HG03025 (cell line): Measurements from ENCODE around the gene SORBS2.
A peak's percentile ranks its signal among the peaks of the same experiment; 100 is the strongest.
"Not testable (repeated sequence)": the region's sequence is repeated elsewhere in the genome, so short reads cannot be mapped to it uniquely, and the experiment has no call there.

Source experiments
- ATAC-seq: cut with Tn5 transposase; IDR thresholded peaks from one replicate; pipeline ENCODE4 v1.9.1; 2021; ENCODE audit warnings: mild to moderate bottlenecking, moderate library complexity; ENCODE audit not compliant: unreplicated experiment, low FRiP score

Gene SORBS2

GRCh38 chr4:185811509-185812364 is at the start of gene SORBS2:
TSS of gene SORBS2 (minus strand) at chr4:185812194. CDS start at chr4:185690571, 121,623 bp downstream.
- ATAC-seq, result peak; percentile 96

DNA sequence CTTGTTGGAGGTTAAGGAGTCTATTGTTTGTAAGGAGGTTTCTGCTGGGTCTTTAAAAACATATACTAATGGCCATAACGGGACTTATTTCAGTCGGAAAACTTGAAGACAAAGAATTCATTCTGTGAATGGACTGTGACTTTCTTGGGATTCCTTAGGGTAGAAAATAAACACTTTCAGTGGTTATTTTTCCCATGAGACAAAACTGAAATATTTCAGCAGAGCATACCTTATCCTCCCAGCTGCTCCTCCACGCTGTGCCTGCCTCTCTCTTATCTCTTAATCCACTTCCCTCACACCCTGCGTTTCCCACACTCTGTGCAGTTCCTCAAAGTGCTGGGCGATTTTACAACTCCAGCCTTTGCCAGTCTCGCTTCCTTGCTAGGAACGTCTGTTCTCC is 47.1 kb upstream of the SORBS2 start:
- ATAC-seq, result no peak

GRCh38 chr4:185857561-185857960 is 45.6 kb upstream of the SORBS2 start:
- not testable (repeated sequence) for ATAC-seq

- no peak for ATAC-seq
Measured at GRCh38 chr4:185853841-185854240, 41.8 kb upstream of the SORBS2 start.

DNA sequence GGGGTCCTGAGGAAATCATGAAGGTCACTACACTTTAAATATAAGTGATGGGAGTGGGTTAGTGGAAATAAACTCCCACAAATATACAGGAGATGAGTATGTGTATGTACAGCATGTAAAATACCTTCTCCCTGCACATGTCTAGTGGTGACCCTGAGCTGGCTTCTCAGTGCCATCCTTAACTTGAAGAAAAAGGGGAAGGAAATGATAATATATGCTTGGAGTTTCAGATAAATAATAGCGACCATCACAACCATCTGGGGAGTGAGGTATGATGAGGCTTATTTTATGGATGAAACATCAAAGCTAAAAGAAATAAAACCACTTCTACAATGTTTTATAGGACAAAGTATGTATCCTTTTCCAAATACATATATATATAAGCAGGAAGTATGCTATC is 41.0 kb upstream of the SORBS2 start:
- no peak for ATAC-seq

DNA sequence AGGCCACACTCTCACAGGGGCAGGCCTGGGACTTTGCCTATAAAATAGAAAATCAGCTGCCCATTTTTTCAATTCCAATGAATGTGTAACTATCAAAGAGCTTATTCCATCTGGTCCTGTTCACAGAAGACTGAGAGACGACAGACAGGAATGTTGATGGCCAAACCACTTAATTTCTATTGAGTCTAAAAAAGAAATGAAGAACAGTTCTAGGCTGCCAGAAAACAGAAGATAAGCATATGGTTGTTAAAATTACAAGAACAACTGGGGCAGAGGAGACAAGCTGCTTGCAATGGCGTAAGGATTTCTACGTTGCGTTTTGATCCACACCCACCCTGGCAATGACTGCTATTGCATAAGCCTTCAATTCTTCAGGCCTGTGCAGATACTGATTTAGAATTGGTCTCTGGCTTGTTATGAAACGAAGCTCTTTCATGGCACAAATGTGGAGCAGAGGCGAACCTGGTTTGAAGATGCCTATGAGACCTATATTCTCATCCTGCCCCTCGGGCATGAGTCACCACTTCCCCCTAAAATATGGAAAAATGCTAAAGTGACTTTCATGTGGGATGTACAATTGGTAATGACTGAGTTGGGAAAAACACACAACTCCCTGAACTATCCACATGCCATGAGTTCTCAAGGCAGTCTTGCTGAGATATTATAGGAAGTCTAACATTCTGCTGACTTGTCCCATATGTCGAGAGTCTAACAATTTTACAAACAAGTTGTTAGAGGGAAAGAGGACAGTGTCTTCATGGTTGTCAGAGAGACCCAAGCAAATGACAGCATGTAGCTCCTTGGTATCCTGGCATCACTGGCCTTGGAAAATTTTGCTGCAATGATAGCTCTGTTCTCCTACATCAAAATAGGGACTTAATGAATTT is 37.9 kb upstream of the SORBS2 start:
- no peak for ATAC-seq

- no peak for ATAC-seq
Measured at GRCh38 chr4:185847352-185848097, 35.5 kb upstream of the SORBS2 start.

- ATAC-seq, result no peak
Measured at GRCh38 chr4:185846505-185847150, 34.6 kb upstream of the SORBS2 start.

DNA sequence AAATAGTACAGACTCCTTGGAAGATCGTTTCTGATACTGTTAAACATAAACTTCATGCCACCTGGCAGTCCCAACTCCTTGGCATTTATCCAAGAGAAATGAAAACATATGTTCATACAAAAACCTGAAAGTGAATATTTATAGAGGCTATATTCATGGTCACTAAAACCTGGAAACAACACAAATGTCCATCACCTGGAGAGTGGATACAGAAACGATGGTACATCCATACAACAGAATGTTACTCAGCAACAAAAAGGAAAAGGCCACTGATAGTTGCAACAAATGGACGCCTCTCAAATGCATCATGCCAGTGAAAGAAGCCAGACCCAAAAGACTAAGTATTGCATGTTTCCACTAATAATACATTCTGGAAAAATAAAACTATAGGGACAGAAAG is 34.0 kb upstream of the SORBS2 start:
- ATAC-seq, result no peak

GRCh38 chr4:185841451-185841850 is 29.5 kb upstream of the SORBS2 start:
- ATAC-seq, result no peak

DNA sequence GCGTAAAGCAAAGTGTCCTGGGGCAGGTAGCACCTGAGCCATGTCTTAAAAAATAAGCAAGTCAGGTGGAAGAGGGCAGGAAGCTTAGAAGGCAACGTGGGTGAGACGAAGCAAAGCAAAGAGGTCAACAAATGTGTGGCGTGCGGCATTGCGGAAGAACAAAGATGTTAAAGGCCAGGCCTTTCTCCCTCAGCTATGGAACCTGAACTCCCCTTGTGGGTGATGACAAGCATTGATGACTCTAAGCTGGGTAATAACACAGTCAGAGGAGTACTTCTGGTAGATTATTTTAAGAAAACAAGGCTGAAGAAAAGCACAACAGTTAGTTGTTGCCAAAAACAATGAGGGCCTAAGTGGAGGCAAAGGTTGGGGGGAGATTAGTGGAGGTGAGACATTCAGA is 29.0 kb upstream of the SORBS2 start:
- no peak for ATAC-seq

GRCh38 chr4:185840201-185840600 is 28.2 kb upstream of the SORBS2 start:
- ATAC-seq, result no peak

- no peak for ATAC-seq
Measured at GRCh38 chr4:185839770-185840169, 27.8 kb upstream of the SORBS2 start.

GRCh38 chr4:185839194-185839712 is 27.3 kb upstream of the SORBS2 start:
- no peak for ATAC-seq

DNA sequence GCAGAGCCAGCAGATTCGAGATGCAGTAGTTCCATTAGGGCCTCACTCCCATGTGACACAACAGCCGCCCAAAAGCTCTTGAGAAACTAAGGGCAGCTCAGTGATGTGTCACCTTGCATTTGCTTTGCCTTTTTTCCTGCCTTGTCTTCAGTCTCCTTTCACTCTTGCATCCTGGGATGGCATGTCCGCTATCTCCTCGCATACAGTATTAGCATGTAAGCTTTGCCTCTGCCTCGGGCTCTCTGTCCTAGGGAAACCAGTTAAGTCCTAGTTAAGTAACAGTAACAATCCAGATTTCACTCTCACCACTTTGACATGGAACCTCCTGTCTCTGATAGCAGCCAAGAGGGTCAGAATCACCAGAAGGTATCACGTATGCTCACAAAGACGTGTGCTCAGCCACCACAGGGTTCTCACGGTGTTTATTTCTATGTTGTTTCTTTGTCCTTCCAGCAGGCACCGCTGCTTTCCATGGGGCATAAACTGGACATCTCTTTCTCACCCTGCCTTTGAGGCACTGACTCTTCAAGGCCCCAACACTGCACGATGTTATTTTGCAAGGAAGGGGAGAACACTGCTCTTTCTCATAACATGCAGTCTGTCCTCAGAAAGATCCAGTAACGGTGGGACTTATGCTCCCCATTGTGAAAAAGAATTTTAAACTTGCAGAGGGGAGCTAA is 26.7 kb upstream of the SORBS2 start:
- ATAC-seq, result no peak

DNA sequence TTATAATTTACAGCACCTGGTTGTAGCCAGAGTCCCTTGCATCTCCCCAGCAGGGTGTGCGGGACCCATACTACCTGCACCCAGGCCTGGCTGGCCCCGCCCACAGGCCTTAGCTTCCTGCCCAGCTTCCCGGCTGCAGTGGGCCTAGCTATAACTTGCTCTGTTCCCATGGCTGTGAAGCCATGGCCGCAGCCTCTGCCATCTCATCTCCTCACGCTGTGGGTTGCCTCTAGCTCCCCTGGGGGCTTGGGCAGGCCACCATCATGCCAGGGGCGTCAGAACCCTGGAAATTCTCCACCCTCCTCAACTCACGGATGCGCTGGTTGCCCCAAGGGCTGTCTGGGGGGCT is 26.1 kb upstream of the SORBS2 start:
- ATAC-seq, result no peak

DNA sequence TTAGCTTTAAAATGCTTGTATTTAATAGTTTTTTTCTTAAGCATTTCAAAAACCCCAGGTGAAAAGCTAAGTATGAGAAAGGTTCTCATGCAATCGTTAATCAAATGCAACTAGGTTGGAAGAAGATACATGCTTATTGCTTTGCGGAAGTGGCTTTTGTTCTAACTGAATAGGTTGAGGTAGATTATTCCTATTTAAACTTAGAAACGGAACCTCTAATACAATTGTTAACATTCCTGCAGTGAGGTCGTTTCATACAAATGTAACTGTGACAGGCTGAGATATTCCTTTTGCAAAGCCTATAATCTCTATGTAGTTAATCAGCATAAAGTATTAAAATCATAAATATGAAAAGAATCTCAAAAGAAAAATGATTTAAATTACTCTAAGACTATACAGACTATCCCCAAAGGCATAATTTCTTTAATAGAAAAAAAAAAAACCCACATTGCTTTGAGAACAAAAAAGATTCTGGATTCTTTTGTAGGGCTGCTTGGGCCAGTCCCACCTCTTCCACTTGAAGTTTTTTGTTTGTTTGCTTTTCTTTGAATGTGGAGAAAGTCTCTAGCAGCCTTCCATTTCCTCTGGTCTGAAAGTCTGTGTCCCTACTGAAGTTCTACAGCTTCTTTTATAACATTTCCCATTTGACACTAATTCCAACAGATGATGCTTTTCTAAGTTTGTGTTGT is 25.6 kb upstream of the SORBS2 start:
- ATAC-seq, result no peak

DNA sequence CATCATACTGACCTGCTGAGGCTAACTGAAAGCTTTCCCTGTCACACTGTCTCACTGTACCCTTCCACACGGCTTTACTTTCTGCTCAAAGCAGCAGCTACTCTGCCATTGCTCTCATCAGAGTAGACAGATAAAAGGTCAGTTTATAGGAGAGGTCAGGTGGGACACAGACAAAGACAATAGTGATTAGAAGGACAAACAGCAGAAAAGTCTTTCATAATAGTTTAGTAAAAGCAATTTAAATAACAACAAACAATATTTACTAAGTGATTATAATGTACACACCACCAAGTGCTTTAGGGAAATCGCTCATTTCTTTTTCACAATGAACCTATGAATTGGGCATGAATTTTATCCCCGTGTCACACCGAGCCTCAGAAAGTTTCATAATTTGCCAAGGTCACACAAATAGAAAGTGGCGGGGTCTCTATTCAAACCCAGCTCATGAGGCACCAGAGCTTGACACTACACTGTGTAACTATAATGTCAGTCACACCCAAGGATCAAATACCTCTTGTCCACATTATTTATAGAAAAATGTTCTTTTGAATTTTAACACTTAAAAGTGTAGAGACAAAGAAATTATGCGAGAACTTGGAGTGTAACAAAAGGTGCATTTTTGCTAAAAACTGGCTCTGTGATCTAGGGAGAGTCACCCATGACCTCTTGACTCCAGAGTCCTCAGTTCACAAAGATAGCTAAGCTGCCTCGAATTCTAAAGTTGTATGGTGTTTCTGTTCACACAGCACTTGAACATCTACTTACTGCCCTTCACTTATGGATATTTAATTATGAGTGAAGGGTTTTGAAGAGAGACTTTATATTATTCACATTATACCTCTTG is 24.5 kb upstream of the SORBS2 start:
- no peak for ATAC-seq
